Hepatic stellate cell (primary cell): ENCODE data around the gene CDH13.
A peak's percentile ranks its signal among the peaks of the same experiment; 100 is the strongest.

ENCODE experiments used
- DNase-seq: peaks from one replicate; pipeline ENCODE4 v3.0.0; 2011; ENCODE audit warnings: low spot score

CDH13 gene

DNA sequence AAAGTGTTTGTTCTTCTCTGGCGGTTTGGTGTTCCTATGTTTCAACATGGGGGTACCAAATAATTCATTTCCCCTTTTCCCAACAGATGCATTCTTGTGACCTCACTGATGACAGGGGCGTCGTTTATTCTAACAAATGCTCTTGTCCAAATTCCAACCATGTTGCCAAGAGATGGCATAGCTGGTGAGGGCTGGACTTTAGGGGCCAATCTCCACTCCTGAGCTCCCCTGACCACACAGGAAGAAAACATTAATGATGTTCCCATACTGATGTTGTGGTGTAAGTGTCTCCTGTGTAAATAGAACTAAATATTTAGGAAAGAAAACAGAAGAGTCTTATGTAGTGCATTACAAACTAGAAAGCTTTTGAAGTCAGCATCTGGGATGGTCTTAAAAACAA lies 431.6 kb downstream of the CDH13 start:
- DNase-seq = no peak

DNA sequence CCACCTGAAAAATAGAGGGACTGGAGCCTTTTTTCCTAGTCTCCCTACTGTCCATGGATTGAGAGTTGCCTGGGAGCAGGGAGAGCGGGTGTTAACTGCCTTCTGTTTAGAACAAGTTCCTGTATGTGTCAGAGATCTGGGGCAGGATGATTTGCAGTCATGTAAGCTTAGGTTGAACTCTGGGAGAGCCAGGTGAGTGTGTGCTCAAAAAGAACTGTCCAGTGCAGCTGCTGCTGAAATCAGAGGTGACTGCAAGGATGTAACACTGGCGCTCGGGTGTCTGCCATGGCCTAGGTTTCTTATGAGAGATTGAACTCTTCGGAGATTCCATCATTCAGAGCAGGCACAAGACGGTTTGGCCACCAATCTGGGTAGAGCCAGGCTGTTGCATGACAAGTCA lies 432.5 kb downstream of the CDH13 start:
- DNase-seq = no peak

DNA sequence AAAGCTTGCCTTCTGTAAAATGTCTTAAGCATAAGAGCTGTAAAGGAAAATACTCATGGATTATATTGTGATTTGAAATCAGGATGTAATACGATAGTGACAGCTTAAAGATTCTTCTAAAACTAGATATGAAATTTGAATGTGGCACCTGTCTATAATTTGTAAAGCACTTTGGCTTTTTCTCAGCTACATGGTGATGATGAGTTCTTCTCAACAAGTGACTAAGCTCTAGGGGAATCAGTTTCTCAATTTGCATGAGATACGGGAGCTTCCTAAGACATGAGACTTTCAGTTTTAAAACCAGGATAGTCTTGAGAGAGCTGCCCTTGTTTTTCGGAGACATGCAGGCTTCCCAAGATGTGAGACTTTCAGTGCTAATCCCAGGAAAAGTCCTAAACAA lies 439.2 kb downstream of the CDH13 start:
- DNase-seq = no peak

DNA sequence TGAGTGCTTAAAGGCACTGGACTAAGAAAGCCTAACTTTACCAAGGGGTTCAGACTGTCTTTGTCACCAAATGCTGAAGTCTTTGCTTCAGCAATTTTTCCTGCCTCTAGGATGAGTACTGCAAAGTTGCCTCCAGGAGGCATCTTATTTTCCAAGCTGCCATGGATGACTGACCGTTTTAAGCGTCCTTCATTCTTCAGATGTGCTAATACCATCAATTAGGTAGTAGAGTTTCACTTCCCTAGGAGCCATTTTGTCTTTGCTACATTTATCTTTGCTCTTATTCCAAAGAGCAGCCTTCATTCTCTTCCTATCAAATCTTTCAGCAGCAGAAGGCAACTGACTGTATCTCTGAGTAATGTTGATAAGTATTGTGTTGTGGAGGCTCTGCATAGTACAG lies 440.1 kb downstream of the CDH13 start:
- no peak for DNase-seq

DNA sequence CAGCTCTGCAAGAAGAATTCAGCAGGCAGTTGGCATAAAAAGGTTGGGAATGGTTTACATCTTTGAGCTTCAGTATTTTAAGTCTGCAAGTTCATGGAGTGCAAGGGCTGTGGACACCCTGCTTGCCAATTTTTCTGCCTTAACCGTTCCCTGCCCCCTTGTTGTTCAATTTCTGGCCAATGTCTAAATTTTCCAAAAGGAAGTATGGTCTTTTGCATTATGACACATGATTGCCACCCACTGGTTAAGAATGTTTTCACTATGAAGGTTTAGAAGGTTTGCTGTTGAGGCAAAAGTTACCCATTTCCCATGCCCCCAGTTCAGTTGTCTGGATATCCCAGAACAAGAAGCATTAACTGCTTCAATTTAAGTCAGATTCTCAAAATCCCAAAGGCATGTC lies 441.9 kb downstream of the CDH13 start:
- peak; percentile 8 for DNase-seq

DNA sequence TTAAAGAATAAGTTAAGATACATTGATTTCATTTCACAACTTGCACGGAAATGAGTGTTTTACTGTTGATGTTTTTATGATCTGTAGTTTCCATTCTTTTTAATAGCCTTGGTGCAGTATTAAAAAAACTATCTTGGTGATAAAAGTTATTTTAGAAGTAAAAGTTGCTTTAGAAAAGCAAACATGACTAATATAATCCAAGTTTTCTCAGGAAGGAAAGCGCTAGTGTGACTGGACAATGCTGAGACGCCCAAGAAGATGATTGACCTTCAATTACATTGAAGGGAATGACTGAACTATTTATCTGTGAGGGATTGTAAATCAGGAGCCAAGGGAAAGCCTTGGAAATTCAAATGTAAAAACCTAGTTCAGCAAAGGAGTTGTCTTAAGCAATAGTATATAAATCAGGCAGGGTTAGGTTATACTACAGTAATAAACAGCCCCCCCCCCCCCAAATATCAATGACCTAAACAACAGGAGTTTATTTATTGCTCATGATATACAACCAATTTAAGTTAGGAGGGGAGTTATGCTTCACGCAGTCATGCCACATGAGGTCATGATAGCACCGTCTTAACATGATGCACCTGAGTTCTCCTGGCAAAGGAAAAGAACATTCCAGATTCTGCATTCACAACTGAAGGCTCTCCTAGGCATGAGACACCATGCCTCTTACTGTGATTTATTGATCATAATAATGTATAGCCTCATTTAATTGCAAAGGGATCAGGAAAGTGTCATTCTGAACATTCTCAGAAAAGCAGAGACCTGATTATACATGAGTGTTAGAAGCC lies 443.8 kb downstream of the CDH13 start:
- DNase-seq = no peak

DNA sequence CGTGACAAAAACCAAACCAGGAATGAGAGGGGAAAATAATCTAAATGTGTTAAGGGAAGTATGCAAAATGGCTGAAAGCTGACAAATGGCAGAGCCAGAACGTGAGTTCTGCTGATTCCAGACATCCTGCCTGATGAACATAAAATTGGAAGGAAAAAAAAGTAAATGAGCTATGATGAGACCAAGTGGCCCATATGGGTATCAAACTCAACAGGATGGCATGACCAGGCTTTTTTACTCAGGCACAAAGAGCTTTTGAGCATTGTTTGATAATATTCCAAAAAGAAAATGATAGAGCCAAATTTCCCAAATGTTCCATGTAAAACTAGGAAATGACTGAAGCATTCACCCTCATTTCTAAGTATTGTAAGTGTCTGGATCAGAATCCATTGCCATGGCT lies 449.2 kb downstream of the CDH13 start:
- DNase-seq = no peak

DNA sequence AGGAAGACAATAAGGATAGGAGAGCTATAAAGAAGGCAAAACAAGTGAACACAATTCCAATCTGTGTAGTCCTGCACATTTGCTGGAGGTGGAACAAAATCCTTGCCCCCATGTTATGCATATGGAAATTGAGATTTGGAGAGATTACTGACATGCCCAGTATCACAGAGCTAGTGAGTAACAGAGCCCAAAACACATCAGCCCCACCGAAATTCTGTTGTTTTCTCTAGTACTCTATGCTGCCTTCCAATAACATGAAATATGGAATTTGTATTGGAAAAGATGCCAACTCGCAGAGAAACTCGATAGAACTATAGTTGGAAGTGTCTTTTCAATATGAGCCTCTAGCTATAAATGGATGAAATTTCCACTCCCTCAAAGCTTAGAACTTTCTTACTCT lies 456.6 kb downstream of the CDH13 start:
- no peak for DNase-seq

DNA sequence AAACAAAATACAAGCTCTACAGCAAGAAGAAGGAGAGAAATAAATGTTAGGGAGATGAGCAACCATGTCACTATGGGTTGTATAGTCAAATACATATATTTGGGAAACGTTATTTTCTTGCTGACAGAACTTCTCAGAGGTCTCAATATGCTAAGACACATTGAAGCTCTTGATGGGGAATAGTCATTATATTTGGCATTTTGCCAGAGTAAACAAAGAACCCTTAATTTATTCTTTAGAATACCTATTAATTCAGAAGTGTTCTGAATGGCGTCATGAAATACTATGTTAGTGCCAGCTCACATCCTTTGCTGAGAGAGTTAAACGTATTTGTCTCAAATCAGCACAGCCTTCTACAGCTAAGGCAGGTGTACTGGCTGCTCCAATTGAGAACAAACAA lies 458.9 kb downstream of the CDH13 start:
- DNase-seq = no peak

DNA sequence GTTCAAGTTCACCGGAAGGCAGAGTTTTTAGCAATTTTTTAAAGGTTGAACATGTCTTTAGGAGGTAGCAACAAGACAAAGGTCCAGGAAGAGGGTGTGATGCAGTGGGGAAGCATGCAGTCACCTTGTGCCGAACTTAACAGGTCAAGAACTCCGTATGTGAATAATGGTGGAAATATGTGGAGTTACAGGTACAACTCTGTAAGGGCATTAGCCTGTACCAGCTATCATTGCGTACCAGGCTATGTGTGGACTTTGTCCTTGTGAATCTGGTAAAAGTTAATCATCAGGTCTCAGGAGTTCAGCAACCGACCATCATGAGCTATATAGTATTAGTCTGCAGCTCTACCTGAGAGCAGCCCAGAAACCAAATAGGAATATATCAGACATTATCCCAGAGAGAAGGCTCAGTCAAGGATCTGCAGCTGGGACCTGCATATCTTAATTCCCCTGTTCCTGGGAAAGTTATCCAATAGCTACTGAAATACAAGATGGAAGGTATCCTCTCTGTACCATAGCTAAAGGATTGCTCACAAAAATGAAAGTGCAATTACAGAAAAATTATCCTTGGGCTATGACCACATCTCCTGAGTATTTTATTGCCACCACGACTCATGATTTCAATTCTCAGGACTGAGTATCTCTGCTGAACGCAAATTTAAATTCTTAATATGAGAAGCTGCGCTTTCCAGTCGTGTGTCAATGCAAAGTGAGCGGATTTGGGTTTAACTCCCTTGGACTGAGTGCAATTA lies 469.3 kb downstream of the CDH13 start:
- peak; percentile 16 for DNase-seq

DNA sequence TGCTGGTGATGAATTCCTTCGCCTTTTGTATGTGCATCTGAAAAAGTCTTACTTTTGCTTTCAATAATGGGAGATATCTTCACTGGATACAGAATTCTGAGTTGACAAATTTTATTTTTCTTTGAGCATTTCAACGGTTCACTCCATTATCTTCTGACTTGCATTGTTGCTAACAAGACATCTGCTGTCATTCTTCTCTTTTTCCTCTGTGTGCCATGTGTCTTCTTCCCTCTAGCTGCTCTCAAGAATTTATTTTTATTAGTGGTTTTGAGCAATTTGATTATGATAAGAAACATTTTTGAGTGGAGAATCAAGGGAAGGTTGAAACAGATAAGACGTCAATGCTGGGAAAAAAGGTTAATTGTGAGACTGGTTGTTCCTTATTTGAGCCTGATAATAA lies 471.8 kb downstream of the CDH13 start:
- no peak for DNase-seq

DNA sequence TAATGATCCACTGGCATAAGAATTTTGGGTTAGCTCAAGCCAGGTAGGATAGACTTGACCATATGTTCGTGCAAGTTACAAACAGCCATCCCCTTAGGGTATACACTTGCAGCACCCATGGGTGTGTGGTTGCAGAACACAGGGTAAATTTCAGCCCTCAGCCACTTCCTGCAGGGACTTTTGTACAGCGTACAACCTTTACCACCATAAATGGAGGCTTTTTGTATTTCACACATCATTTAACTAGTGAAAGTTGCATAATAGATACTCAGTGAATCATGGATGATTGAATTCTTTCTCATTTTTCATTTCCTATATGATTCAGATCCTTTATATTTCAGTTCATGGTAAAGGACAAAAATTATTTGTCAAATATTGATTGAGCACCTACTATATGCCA lies 473.9 kb downstream of the CDH13 start:
- DNase-seq = no peak

DNA sequence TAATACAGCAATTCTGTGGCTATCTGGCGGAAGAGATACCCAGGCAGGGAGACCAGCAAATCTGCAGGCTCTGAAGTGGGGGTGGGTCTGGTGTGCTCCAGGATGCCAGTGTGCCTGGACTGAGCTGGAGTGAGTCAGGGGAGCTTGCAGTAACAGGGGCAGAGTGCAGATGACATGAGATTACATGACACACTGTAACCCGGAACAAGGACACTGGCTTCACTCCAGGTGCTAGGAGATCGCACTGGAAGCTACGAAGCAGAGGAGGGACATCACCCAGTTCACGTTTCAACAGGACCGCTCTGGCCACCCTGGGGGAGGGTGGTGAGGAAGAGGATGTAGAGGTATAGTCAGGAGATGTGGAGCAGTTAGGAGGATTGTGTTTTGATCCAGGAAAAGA lies 475.6 kb downstream of the CDH13 start:
- DNase-seq = no peak

DNA sequence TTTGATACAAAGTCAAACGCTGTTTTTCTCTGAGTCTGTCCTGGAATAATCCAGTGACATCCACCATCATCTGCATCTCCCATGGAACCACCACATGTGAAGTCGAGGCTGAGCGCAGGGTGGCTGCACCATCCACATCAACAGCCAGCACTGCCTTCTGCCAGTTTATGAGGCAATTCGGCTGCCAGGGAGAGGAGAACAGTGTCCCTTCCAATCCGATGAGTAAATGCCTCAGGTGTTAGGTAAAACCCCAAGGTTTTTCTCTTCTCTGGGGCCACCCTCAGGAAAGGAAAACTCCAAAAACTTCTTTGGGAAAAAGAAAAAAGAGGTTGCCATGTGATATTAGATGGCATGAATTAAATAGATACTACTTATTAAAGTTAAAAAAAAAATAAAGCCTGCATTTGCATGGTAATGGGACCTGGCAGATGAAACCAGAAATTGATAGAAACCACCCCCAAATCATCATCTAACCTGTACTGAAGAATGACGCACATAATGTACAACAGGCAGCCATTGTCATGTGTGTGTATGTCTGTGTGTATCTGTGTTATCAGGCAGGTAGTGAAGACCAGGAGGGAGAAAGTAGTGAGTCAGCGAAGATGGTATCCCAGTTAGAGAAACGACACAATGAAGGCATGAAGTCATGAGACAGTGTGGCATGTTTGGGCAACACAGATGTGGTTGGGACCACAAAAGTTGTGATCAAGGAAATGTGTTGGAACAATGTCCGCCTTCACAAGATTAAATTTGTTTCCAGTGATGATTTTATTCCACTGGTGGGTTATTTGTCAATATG lies 478.7 kb downstream of the CDH13 start:
- DNase-seq = no peak

DNA sequence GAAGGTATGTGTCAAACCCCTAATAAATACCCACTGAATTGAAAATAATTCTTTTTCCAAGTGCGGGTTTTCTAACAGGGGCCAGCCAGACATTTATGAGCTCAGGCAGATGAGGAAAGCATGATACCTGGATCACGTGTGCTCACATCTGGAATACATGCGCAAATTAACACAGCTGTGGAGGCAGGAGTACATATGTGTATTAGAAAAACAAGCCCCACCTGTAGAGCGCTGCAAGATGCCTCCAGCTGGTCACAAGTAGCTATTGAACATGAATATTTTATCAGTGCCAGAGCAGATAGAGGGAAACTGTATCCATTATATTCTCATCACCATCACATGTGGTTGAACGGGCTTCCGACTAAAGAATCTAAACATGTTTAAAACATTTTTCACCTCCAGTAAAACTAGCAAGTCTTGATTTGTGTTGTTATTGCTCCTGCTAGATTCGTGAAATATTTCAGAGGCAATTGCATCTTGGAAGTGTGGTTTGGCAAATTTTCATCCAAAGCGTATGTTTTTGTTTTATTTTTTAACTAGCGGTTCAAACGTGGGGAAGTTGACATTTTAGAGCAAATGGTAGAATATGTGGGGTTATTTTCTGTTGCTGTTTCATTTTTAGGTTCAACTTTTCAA lies 482.8 kb downstream of the CDH13 start:
- no peak for DNase-seq

DNA sequence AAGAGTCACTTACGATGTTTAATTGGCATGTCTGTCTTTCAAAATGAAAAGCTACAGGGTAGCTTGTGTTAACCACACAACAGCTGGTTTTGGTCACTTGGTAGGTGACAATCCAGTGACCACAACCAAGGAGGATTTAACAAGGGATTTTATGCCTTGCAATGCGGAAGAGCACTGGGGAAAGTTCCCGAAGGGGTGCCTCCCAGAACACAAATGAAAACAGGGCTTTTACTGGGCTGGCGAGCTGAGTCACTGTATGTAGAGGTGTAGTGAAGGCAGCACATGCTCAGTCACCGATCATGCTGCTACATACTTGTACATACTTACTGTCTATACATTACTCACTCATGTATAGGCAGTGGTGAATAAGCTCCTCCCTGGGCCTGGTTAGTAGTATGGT lies 483.5 kb downstream of the CDH13 start:
- DNase-seq = no peak

DNA sequence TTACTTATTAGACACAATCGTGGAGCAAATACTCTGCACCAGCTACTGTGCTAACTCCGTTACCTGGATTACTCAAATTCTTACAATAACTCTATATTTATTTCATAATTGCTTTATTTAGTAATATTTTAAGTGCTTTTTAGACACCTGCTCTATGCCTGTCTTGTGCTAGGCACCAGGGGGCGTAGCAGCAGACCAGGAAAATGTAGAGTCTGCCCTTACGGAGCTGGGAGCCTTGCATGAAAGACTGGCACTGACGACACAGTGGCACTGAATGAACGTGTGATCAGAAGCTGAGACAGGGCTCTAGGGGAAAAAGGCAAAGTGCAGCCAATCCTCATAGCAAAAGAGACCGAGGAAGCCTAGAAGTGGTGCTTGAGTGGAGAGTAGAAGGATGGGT lies 486.5 kb downstream of the CDH13 start:
- DNase-seq = peak; percentile 22

DNA sequence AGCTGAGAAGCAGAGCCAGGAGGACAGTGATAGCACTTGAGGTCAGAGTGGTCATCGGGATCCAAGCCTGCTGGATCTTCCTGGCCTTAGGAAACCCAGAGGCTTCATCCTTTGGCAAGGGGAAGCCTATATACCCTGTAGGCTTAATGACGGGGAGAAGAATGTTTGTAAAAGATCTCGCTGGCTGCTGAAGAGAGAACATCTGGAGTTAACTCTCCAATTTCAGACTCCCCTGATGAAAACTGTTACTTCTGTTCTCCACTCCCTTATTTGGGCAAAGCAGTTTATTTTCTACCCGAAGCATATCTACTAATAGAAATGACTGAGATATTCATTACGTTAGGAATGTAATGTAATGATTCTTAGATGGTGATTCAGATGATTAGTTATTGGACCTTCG lies 487.0 kb downstream of the CDH13 start:
- DNase-seq = no peak

DNA sequence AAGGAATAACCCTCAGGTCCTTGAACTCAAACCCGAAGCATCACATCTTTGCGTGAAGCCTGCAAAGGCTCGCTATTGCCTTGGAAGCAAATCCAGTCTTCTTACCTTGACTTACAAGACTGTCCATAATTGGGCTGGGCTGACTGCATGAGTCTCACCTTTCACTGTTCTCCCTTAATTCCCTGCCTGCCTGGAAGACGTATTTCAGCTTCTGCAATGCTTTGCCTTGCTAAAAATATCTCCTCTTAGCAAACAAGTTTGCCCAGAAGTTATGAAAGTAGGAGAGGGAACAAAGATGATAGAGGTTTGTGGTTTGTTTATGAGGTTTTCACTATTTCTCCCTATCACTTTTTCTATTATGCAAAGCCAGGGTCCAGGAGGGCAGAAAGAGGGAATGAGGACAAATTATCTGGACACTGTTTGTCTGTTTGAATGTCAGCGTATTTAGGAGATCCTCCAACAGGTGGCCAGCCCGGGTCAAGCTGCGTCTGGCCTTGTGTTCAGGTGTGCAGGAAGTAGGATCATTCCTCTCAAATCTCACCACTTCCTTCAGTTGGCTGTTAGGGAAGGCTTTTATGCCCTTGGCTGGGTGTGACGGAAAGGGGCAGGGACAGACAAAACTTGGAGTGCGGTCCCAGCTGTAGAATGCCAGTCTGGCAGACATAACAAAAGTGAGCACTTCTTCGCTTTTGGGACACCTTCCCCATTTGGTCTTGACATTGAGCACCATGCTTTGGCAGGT lies 488.9 kb downstream of the CDH13 start:
- no peak for DNase-seq

DNA sequence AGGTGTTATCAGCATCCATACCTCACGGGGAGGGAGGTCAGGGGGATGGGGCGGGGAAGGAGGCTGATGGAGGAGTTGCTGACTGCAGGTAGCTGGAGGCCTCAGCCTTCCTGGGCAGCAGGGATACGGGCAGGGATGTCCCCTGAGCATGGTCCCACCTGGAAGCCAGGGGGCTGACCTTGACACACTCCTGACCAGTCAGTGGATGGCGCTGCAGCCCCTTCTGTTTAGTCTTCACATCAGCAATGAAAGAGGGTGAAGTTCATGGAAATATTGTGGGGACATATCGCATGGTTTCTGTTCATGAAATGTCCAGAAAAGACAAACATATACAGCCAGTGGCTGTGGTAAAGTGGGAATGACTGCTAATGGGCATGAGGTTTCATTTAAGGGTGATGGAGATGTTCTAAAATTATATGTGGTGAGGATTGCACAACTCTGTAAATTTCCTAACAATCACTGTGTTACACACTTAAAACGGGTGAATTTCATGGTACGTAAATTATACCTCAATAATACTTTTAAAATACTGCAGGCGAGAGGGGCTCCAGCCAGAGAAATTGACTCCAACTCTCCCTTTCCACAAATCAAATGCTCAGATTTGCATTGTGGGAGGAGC lies 489.6 kb downstream of the CDH13 start:
- no peak for DNase-seq

DNA sequence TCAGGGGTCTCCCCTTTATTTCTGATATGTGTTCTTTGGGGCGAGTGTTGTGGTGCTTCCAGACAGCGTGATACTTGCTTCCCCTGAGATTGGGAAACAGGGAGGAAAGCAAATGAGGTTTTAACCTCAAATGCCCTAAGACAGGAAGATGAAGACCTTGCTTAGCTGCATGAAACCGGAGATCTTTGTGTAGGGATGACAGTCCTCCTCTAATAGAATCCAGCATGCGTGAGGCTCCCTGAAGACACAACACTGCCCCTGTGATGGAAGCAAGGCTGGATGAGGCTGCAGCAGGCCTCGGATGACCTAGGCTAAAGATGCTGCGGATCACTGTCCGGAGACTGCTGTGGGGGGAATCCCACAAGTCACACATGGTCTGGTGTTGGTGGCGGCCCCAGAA lies 491.0 kb downstream of the CDH13 start:
- DNase-seq = no peak
